ENCODE data around the gene ZNHIT6.
"Not testable (repeated sequence)": the region's sequence is repeated elsewhere in the genome, so short reads cannot be mapped to it uniquely, and the experiment has no call there.

Gene ZNHIT6

GRCh38 chr1:85655315-85655714, 52.9 kb downstream of the ZNHIT6 start:
- TF ChIP-seq POLR2A (IDR thresholded peaks at IDR 0.05; ENCODE audit: low read length) = no peak
- no peak for TF ChIP-seq GATA1 (IDR thresholded peaks at IDR 0.05; ENCODE audit: low read depth, low read length)
- DNase-seq = no peak

- TF ChIP-seq POLR2A (IDR thresholded peaks at IDR 0.05; ENCODE audit: low read length) (no peak), GATA1 (IDR thresholded peaks at IDR 0.05; ENCODE audit: low read depth, low read length) (no peak)
- no peak for DNase-seq
These were observed 54.0 kb downstream of the ZNHIT6 start for GRCh38 chr1:85654066-85654782.

GRCh38 chr1:85652327-85652726, 55.9 kb downstream of the ZNHIT6 start:
- TF ChIP-seq POLR2A (IDR thresholded peaks at IDR 0.05; ENCODE audit: low read length) (no peak), GATA1 (IDR thresholded peaks at IDR 0.05; ENCODE audit: low read depth, low read length) (no peak)
- DNase-seq = no peak

GRCh38 chr1:85650645-85651044, 57.6 kb downstream of the ZNHIT6 start:
- no peak for TF ChIP-seq POLR2A (IDR thresholded peaks at IDR 0.05; ENCODE audit: low read length)
- TF ChIP-seq GATA1 (IDR thresholded peaks at IDR 0.05; ENCODE audit: low read depth, low read length) = no peak
- no peak for DNase-seq

- TF ChIP-seq POLR2A (IDR thresholded peaks at IDR 0.05; ENCODE audit: low read length) = no peak
- no peak for TF ChIP-seq GATA1 (IDR thresholded peaks at IDR 0.05; ENCODE audit: low read depth, low read length)
- no peak for DNase-seq
These were observed 58.6 kb downstream of the ZNHIT6 start for GRCh38 chr1:85649591-85649990.

- not testable (repeated sequence) for DNase-seq
These were observed 66.4 kb downstream of the ZNHIT6 start for GRCh38 chr1:85641598-85642556.

- DNase-seq = not testable (repeated sequence)
These were observed 68.3 kb downstream of the ZNHIT6 start for GRCh38 chr1:85639920-85640319.

- TF ChIP-seq GATA1 (IDR thresholded peaks at IDR 0.05; ENCODE audit: low read depth, low read length) (no peak), POLR2A (IDR thresholded peaks at IDR 0.05; ENCODE audit: low read length) (no peak)
- DNase-seq = no peak
These were observed 69.8 kb downstream of the ZNHIT6 start for GRCh38 chr1:85638412-85638811.

GRCh38 chr1:85630493-85630892, 77.7 kb downstream of the ZNHIT6 start:
- DNase-seq = no peak
- TF ChIP-seq POLR2A (IDR thresholded peaks at IDR 0.05; ENCODE audit: low read length) (no peak), GATA1 (IDR thresholded peaks at IDR 0.05; ENCODE audit: low read depth, low read length) (no peak)

- no peak for DNase-seq
- TF ChIP-seq POLR2A (IDR thresholded peaks at IDR 0.05; ENCODE audit: low read length) = no peak
- no peak for TF ChIP-seq GATA1 (IDR thresholded peaks at IDR 0.05; ENCODE audit: low read depth, low read length)
These were observed 78.7 kb downstream of the ZNHIT6 start for GRCh38 chr1:85629532-85629920.

GRCh38 chr1:85628791-85629531, 79.3 kb downstream of the ZNHIT6 start:
- DNase-seq = peak; percentile 59 to 70
- TF ChIP-seq GATA1 (IDR thresholded peaks at IDR 0.05; ENCODE audit: low read depth, low read length) (no peak), POLR2A (IDR thresholded peaks at IDR 0.05; ENCODE audit: low read length) (peak; percentile 39)

GRCh38 chr1:85626818-85627217, 81.4 kb downstream of the ZNHIT6 start:
- TF ChIP-seq POLR2A (IDR thresholded peaks at IDR 0.05; ENCODE audit: low read length) (no peak), GATA1 (IDR thresholded peaks at IDR 0.05; ENCODE audit: low read depth, low read length) (no peak)
- DNase-seq = no peak

GRCh38 chr1:85624361-85624760, 83.9 kb downstream of the ZNHIT6 start:
- DNase-seq = no peak
- no peak for TF ChIP-seq GATA1 (IDR thresholded peaks at IDR 0.05; ENCODE audit: low read depth, low read length)
- no peak for TF ChIP-seq POLR2A (IDR thresholded peaks at IDR 0.05; ENCODE audit: low read length)

GRCh38 chr1:85623061-85623471, 85.2 kb downstream of the ZNHIT6 start:
- no peak for DNase-seq
- no peak for TF ChIP-seq POLR2A (IDR thresholded peaks at IDR 0.05; ENCODE audit: low read length)
- TF ChIP-seq GATA1 (IDR thresholded peaks at IDR 0.05; ENCODE audit: low read depth, low read length) = no peak

Measured in erythroblast (primary cell).